T1000 (cell line): ENCODE measurements around the gene XK.
"Not testable (repeated sequence)": the region's sequence is repeated elsewhere in the genome, so short reads cannot be mapped to it uniquely, and the experiment has no call there.

ENCODE experiments used
- DNase-seq: peaks from one replicate; lab custom pipeline; 2025; ENCODE audit warnings: mixed read lengths; lab: John Stamatoyannopoulos, UW

XK gene

GRCh38 chrX:37755025-37755424 is 69.4 kb downstream of the XK start:
- DNase-seq, result no peak

- no peak for DNase-seq
These were observed 71.5 kb downstream of the XK start for GRCh38 chrX:37757082-37757481.

GRCh38 chrX:37759351-37759750 is 73.8 kb downstream of the XK start:
- DNase-seq, result no peak

GRCh38 chrX:37759878-37760418 is 74.4 kb downstream of the XK start:
- DNase-seq, result no peak

- no peak for DNase-seq
These were observed 77.8 kb downstream of the XK start for GRCh38 chrX:37763400-37763799.

GRCh38 chrX:37765507-37765906 is 79.9 kb downstream of the XK start:
- DNase-seq, result no peak

GRCh38 chrX:37767430-37767829 is 81.8 kb downstream of the XK start:
- no peak for DNase-seq

GRCh38 chrX:37768866-37769265 is 83.3 kb downstream of the XK start:
- DNase-seq, result not testable (repeated sequence)

GRCh38 chrX:37776283-37776986 is 90.8 kb downstream of the XK start:
- DNase-seq, result no peak

GRCh38 chrX:37776987-37777325 is 91.4 kb downstream of the XK start:
- DNase-seq, result no peak

GRCh38 chrX:37779857-37780256 is 94.3 kb downstream of the XK start, which contains the start of gene CYBB:
Gene CYBB (plus strand): TSS chrX:37780059. CDS start chrX:37780078, 19 bp downstream.
- DNase-seq, result no peak

- DNase-seq, result no peak
These were observed 95.5 kb downstream of the XK start for GRCh38 chrX:37781081-37781480.
